Activated CD4-positive, alpha-beta T cell treated with anti-CD3 and anti-CD28 coated beads, Interleukin-2, amount 10 ng/mL, durations not matched to agents 7 days and 5 days (primary cell): ENCODE measurements around the gene TMEM79. TPM values are rescaled to one million over a fixed set of nuclear protein-coding genes. Genes with fewer than 3 reads are reported as not detected.

Source experiments
- CTCF ChIA-PET: fragments of 350-600 bp; sonication (Branson Sonifier 250); formaldehyde crosslinking; loops from one replicate; lab custom pipeline; 2021; ENCODE audit warnings: antibody characterized with exemption; lab: Charles Lee
- POLR2A ChIA-PET: fragments of 350-600 bp; sonication (Branson Sonifier 250); formaldehyde crosslinking; loops from one replicate; lab custom pipeline; 2021; ENCODE audit warnings: antibody characterized with exemption; lab: Charles Lee
- DNase-seq: peaks from one replicate; pipeline ENCODE4 v3.0.0-alpha.2; 2020
- H3K27ac Mint-ChIP-seq: one replicate; pipeline ENCODE4 v1.8.0; 2021; ENCODE audit warnings: mild to moderate bottlenecking, moderate library complexity, mixed read lengths
- H3K27me3 Mint-ChIP-seq: one replicate; pipeline ENCODE4 v1.8.0; 2021; ENCODE audit warnings: mixed read lengths
- H3K36me3 Mint-ChIP-seq: one replicate; pipeline ENCODE4 v1.8.0; 2021; ENCODE audit warnings: low read depth, mixed read lengths
- H3K4me1 Mint-ChIP-seq: one replicate; pipeline ENCODE4 v1.8.0; 2021; ENCODE audit warnings: mixed read lengths
- H3K4me3 Mint-ChIP-seq: one replicate; pipeline ENCODE4 v1.8.0; 2021; ENCODE audit warnings: mild to moderate bottlenecking, moderate library complexity, mixed read lengths
- H3K9me3 Mint-ChIP-seq: one replicate; pipeline ENCODE4 v1.8.0; 2021; ENCODE audit warnings: mixed read lengths
- total RNA-seq, 2 experiments: library from RNA; stranded (reverse); gene quantifications; one replicate each; pipeline ENCODE4 v1.2.3, GENCODE V29; 2021

The TMEM79 gene
- total RNA-seq, 2 experiments from 2014 or later: 11.6 to 14.4 TPM

- DNase-seq: no peak
- ChIA-PET CTCF (interaction anchor here (0.7 kb wide), 1 partner anchor 181 kb away, joined by 3 read pairs; no protein-coding TSS in a partner anchor), POLR2A (no interaction called here)
- Mint-ChIP-seq H3K27me3 (no peaks in the 10 kb centered on the region), H3K27ac (peak overlapping the region; percentile 31), H3K9me3 (no peaks in the 10 kb centered on the region), H3K4me3 (no peak overlapping the region), H3K4me1 (no peaks in the 10 kb centered on the region), H3K36me3 (peaks cover 63% of the 10 kb centered on the region)
Observed at GRCh38 chr1:156268336-156268735, 15.8 kb upstream of the TMEM79 start.

GRCh38 chr1:156270314-156270713 is 13.8 kb upstream of the TMEM79 start:
- no peak for DNase-seq
- no peak overlapping the region for H3K4me3 Mint-ChIP-seq
- H3K9me3 Mint-ChIP-seq: no peaks in the 10 kb centered on the region
- no peaks in the 10 kb centered on the region for H3K4me1 Mint-ChIP-seq
- ChIA-PET POLR2A (no interaction called here), CTCF (interaction anchor here (0.6 to 4.2 kb wide), 5 partner anchors 8 to 100 kb away, joined by 3 to 21 read pairs (median 4); partner anchors contain the start of genes SMG5 and TMEM79)
- H3K27ac Mint-ChIP-seq: no peak overlapping the region
- H3K27me3 Mint-ChIP-seq: no peaks in the 10 kb centered on the region
- H3K36me3 Mint-ChIP-seq: peaks cover 64% of the 10 kb centered on the region

GRCh38 chr1:156276532-156276931 is 7.6 kb upstream of the TMEM79 start:
- Mint-ChIP-seq H3K4me3 (no peak overlapping the region), H3K4me1 (peaks cover 16% of the 10 kb centered on the region), H3K36me3 (peaks cover 62% of the 10 kb centered on the region), H3K27ac (no peak overlapping the region), H3K9me3 (no peaks in the 10 kb centered on the region), H3K27me3 (no peaks in the 10 kb centered on the region)
- ChIA-PET CTCF (interaction anchor here (1.2 to 1.3 kb wide), 2 partner anchors 46 to 63 kb away, joined by 3 to 4 read pairs; partner anchors contain the start of gene PMF1), POLR2A (no interaction called here)
- no peak for DNase-seq

DNA sequence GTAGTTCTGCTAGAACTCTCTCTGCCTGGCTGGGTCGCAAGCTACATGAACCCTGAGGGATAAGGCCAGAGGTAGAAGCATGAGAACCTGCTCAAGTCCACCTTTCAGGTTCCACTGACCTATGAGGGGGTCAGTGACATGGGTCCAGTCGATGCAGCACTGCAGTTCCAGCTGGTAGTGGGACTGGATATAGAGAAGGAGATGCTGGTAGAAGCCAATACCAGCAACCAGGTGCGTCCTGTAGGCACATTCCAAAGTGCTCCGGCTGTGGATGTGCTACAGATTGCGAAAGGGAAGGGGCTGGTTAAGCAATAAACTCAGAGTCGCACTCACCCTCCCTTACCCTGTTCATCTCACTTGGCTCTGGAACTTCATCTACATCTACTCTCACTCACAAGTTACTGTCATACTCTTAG is 7.2 kb upstream of the TMEM79 start:
- Mint-ChIP-seq H3K27me3 (no peaks in the 10 kb centered on the region), H3K36me3 (peaks cover 58% of the 10 kb centered on the region), H3K4me1 (peaks cover 18% of the 10 kb centered on the region), H3K9me3 (no peaks in the 10 kb centered on the region), H3K27ac (no peak overlapping the region), H3K4me3 (no peak overlapping the region)
- DNase-seq: no peak
- CTCF ChIA-PET: interaction anchor here (0.7 to 1.3 kb wide), 3 partner anchors 45 to 593 kb away, joined by 3 read pairs; no protein-coding TSS in a partner anchor
- POLR2A ChIA-PET: interaction anchor here (0.6 kb wide), 1 partner anchor 36 kb away, joined by 3 read pairs; no protein-coding TSS in a partner anchor

DNA sequence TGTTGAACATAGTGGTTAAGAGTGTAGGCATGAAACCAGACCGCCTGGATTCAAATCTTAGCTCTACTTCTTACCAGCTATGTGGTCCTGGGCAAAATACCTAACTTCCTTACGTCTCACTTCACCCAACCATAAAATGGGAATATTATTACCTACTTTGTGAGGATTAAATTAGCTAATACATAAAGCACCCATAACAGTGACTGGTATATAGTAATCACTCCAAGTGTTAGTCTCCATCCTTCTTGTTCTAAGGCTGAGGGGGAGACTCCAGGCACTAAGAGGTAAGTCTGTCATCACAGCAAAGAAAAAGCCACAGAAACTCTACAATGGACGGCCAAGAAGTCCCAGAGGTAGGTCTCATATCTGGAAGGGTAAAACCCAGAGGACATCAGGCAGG is 4.3 kb upstream of the TMEM79 start:
- no peak overlapping the region for H3K4me3 Mint-ChIP-seq
- POLR2A ChIA-PET: no interaction called here

GRCh38 chr1:156281281-156281680 is 2.8 kb upstream of the TMEM79 start:
- ChIA-PET CTCF (interaction anchor here (1.0 to 5.3 kb wide), 6 partner anchors 10 to 56 kb away, joined by 3 to 21 read pairs (median 4); partner anchors contain the start of gene GLMP), POLR2A (interaction anchor here (0.6 to 0.7 kb wide), 3 partner anchors 176 to 719 kb away, joined by 3 read pairs; partner anchors contain the start of gene ASH1L)
- no peaks in the 10 kb centered on the region for H3K27me3 Mint-ChIP-seq
- peaks cover 32% of the 10 kb centered on the region for H3K36me3 Mint-ChIP-seq
- H3K27ac Mint-ChIP-seq: peak overlapping the region; percentile 94
- peak; percentile 49 for DNase-seq
- H3K4me3 Mint-ChIP-seq: peak overlapping the region; percentile 97
- H3K9me3 Mint-ChIP-seq: no peaks in the 10 kb centered on the region
- peaks cover 38% of the 10 kb centered on the region for H3K4me1 Mint-ChIP-seq

More for the DNA sequence above, 4.3 kb upstream of the TMEM79 start:
- Mint-ChIP-seq H3K27ac (no peak overlapping the region), H3K27me3 (no peaks in the 10 kb centered on the region), H3K9me3 (no peaks in the 10 kb centered on the region), H3K4me1 (peaks cover 38% of the 10 kb centered on the region), H3K36me3 (peaks cover 39% of the 10 kb centered on the region)
- CTCF ChIA-PET: interaction anchor here (0.6 to 5.3 kb wide), 10 partner anchors 8 to 214 kb away, joined by 3 to 21 read pairs (median 3); no protein-coding TSS in a partner anchor
- no peak for DNase-seq

- DNase-seq: peak; percentile 16
- Mint-ChIP-seq H3K4me3 (peak overlapping the region; percentile 97), H3K9me3 (no peaks in the 10 kb centered on the region), H3K27me3 (no peaks in the 10 kb centered on the region), H3K36me3 (peaks cover 28% of the 10 kb centered on the region), H3K4me1 (peaks cover 38% of the 10 kb centered on the region), H3K27ac (peak overlapping the region; percentile 94)
- CTCF ChIA-PET: interaction anchor here (0.6 to 5.3 kb wide), 10 partner anchors 10 to 1717 kb away, joined by 3 to 21 read pairs (median 4); partner anchors contain the start of gene GLMP
- POLR2A ChIA-PET: interaction anchor here (0.6 to 0.7 kb wide), 4 partner anchors 175 to 719 kb away, joined by 3 to 7 read pairs (median 3); partner anchors contain the start of gene ASH1L
Observed at GRCh38 chr1:156281693-156282478, 2.2 kb upstream of the TMEM79 start.

DNA sequence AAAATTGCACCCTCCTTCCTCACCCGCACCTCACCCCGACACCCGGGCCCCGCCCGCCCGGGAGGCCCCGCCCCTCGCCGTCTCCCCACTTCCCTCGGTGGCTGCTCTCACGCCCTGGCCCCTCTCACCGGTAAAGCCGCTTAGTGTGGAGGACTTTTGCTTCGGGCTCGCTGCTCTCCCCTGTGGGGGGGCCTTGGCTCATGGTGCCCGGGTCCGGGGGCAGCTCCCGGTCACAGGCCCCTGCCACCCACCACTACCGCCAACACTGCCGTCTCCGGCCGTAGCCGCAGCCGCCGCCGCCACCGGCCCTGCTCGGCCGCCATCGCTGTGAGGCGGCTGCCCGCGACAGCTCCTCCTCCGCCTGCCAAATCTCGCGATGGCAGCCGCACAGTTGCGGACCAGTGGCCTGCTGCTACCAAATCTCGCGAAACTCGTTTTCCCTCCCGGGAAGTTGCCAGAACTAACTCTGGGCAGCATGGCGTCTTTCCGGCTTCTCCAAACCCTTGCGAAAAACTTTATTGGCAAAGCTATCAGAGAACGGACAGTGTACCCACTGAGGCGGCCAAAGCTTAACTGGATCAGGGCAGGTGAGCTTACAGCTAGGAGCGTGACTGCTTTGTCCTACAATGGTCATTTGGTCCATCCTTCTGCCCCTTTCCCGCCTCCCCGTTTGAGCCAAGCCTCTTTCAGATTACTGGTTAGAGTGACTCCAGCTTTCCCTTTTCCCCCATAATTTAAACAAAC is 1.5 kb upstream of the TMEM79 start, which contains the start of gene SMG5:
TSS of gene SMG5 (minus strand) at position 347 of the 744 bp plus-strand sequence. CDS start at position 202, 145 bp downstream.
- Mint-ChIP-seq H3K4me3 (peak within 1 kb of the TSS; percentile 97), H3K4me1 (peaks cover 38% of the 10 kb centered on the region), H3K36me3 (peaks cover 20% of the 10 kb centered on the region), H3K27me3 (no peaks in the 10 kb centered on the region), H3K27ac (peak within 1 kb of the TSS; percentile 94), H3K9me3 (no peaks in the 10 kb centered on the region)
- POLR2A ChIA-PET: interaction anchor here (0.6 kb wide), 1 partner anchor 238 kb away, joined by 7 read pairs; no protein-coding TSS in a partner anchor
- DNase-seq: peak; percentile 98
- CTCF ChIA-PET: interaction anchor here (0.6 to 5.3 kb wide), 13 partner anchors 9 to 216 kb away, joined by 3 to 21 read pairs (median 3); partner anchors contain the start of gene VHLL

GRCh38 chr1:156283521-156283920 is 604 bp upstream of the TMEM79 start:
- CTCF ChIA-PET: interaction anchor here (0.8 to 5.3 kb wide), 10 partner anchors 8 to 154 kb away, joined by 3 to 21 read pairs (median 4); partner anchors contain the start of gene VHLL
- Mint-ChIP-seq H3K4me1 (peaks cover 38% of the 10 kb centered on the region), H3K36me3 (peaks cover 13% of the 10 kb centered on the region), H3K9me3 (no peaks in the 10 kb centered on the region), H3K4me3 (peak overlapping the region; percentile 97), H3K27me3 (no peaks in the 10 kb centered on the region), H3K27ac (peak overlapping the region; percentile 94)
- DNase-seq: no peak
- POLR2A ChIA-PET: interaction anchor here (0.6 kb wide), 1 partner anchor 307 kb away, joined by 4 read pairs; no protein-coding TSS in a partner anchor

DNA sequence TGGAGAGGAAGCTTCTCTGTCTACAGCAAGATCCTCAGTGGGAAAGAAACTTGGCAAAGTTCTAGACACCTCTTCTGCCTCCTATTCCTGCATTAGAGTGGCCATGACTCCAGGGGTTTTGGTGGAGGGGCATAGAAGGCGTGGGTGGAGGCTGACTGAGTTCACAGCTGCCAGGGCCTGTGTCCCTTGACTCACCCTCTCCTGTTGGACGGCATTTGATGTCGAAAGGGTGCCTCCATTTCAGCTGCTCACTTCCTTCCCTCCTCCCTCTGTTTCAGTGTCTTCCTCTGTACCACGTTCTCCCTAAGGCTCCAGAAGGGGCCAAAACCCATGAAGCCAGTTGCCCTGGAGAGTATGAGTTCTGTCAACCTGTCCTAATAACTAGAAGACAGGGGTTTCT is 632 bp downstream of the TMEM79 start:
- no peaks in the 10 kb centered on the region for H3K9me3 Mint-ChIP-seq
- no peaks in the 10 kb centered on the region for H3K27me3 Mint-ChIP-seq
- DNase-seq: no peak
- peak overlapping the region; percentile 25 for H3K4me3 Mint-ChIP-seq
- H3K27ac Mint-ChIP-seq: no peak overlapping the region
- ChIA-PET POLR2A (no interaction called here), CTCF (interaction anchor here (0.8 to 5.3 kb wide), 4 partner anchors 13 to 158 kb away, joined by 3 to 21 read pairs (median 8); partner anchors contain the start of gene VHLL)
- H3K36me3 Mint-ChIP-seq: peaks cover 16% of the 10 kb centered on the region
- peaks cover 38% of the 10 kb centered on the region for H3K4me1 Mint-ChIP-seq

GRCh38 chr1:156285437-156285836 is 1.3 kb downstream of the TMEM79 start:
- no peak for DNase-seq
- Mint-ChIP-seq H3K4me1 (peaks cover 33% of the 10 kb centered on the region), H3K27me3 (no peaks in the 10 kb centered on the region), H3K27ac (no peak overlapping the region), H3K4me3 (no peak overlapping the region), H3K36me3 (peaks cover 16% of the 10 kb centered on the region), H3K9me3 (no peaks in the 10 kb centered on the region)
- CTCF ChIA-PET: interaction anchor here (0.8 to 3.2 kb wide), 2 partner anchors 14 to 20 kb away, joined by 3 to 11 read pairs; partner anchors contain the start of gene VHLL
- POLR2A ChIA-PET: no interaction called here

- POLR2A ChIA-PET: no interaction called here
- H3K4me1 Mint-ChIP-seq: peaks cover 27% of the 10 kb centered on the region
- CTCF ChIA-PET: interaction anchor here (0.5 to 1.9 kb wide), 2 partner anchors 33 to 328 kb away, joined by 3 to 6 read pairs; no protein-coding TSS in a partner anchor
Observed at GRCh38 chr1:156286061-156286460, 1.9 kb downstream of the TMEM79 start.

More at GRCh38 chr1:156286061-156286460, 1.9 kb downstream of the TMEM79 start:
- Mint-ChIP-seq H3K4me3 (no peak overlapping the region), H3K9me3 (no peaks in the 10 kb centered on the region), H3K36me3 (peaks cover 16% of the 10 kb centered on the region), H3K27ac (no peak overlapping the region), H3K27me3 (no peaks in the 10 kb centered on the region)
- DNase-seq: no peak
